A673 (cell line): ENCODE results near the gene LRRC51. TPM values are rescaled to one million over a fixed set of nuclear protein-coding genes. Genes with fewer than 3 reads are reported as not detected.

Experiments used
- BruUV-seq: library from RNA; stranded (reverse); fragments of 400-500 nt; replicated peaks from 2 replicates; lab custom pipeline; 2021; lab: Mats Ljungman, UMichigan
- CTCF ChIA-PET: fragments of 300-600 bp; sonication (Branson Sonifier 250); formaldehyde crosslinking; loops from one replicate; lab custom pipeline; 2022; ENCODE audit warnings: antibody characterized with exemption; lab: Charles Lee
- POLR2A ChIA-PET: fragments of 300-600 bp; sonication (Branson Sonifier 250); formaldehyde crosslinking; loops from one replicate; lab custom pipeline; 2022; ENCODE audit warnings: antibody characterized with exemption; ENCODE audit not compliant: low non-redundant PET; lab: Charles Lee
- DNase-seq: peaks from one replicate; pipeline ENCODE4 v3.0.0-alpha.2; 2015; ENCODE audit warnings: low spot score
- H3K27ac ChIP-seq: fragments of 200-600 bp; sonication (generic); 2 replicates; pipeline ENCODE4 v1.5.1; 2016; ENCODE audit warnings: mixed run types, low read depth, mild to moderate bottlenecking, mixed read lengths, antibody characterized with exemption, low read length; ENCODE audit not compliant: poor library complexity, severe bottlenecking
- H3K27me3 ChIP-seq: fragments of 200-600 bp; sonication (generic); replicated peaks from 2 replicates; pipeline ENCODE4 v1.6.1; 2017; ENCODE audit warnings: mixed run types, low read depth, mild to moderate bottlenecking, mixed read lengths, antibody characterized with exemption, low read length; ENCODE audit not compliant: insufficient read depth, poor library complexity
- H3K36me3 ChIP-seq: fragments of 200-600 bp; sonication (generic); 2 replicates; pipeline ENCODE4 v1.6.1; 2016; ENCODE audit warnings: mixed run types, mild to moderate bottlenecking, mixed read lengths, antibody characterized with exemption, low read length; ENCODE audit not compliant: insufficient read depth, poor library complexity, severe bottlenecking
- H3K4me1 ChIP-seq: fragments of 200-600 bp; sonication (generic); 2 replicates; pipeline ENCODE4 v1.6.1; 2017; ENCODE audit warnings: mixed run types, mild to moderate bottlenecking, mixed read lengths, antibody characterized with exemption, low read length; ENCODE audit not compliant: insufficient read depth, poor library complexity, severe bottlenecking
- H3K4me3 ChIP-seq: fragments of 200-600 bp; sonication (generic); 2 replicates; pipeline ENCODE4 v1.5.1; 2016; ENCODE audit warnings: low read depth, mixed run types, mild to moderate bottlenecking, mixed read lengths, low read length; ENCODE audit not compliant: poor library complexity, severe bottlenecking
- H3K9me3 ChIP-seq: fragments of 200-600 bp; sonication (generic); 2 replicates; pipeline ENCODE4 v1.6.1; 2016; ENCODE audit warnings: mixed run types, low read depth, mild to moderate bottlenecking, mixed read lengths, antibody characterized with exemption, low read length; ENCODE audit not compliant: poor library complexity, severe bottlenecking
- EZH2 ChIP-seq: fragments of 200-600 bp; sonication (generic); IDR thresholded peaks from 2 replicates; pipeline ENCODE4 v1.6.1; 2017; ENCODE audit warnings: borderline replicate concordance, low read depth, mild to moderate bottlenecking, mixed read lengths, antibody characterized with exemption, low read length; ENCODE audit not compliant: poor library complexity, severe bottlenecking
- intact Hi-C: fragments of 100-400 bp; cut with micrococcal nuclease; formaldehyde crosslinking; loops from one replicate; pipeline ENCODE4 v1.10.0; 2022; ENCODE audit not compliant: unreplicated experiment
- total RNA-seq: library from RNA; stranded (reverse); gene quantifications from 2 replicates; pipeline ENCODE4 v1.2.3, GENCODE V29; 2021
- TF ChIP-seq, protein P1 (sequence below): fragments of 300-800, 200-600 bp; sonication (generic); conservative IDR thresholded peaks from 2 replicates; pipeline ENCODE4 v1.5.1; 2017; ENCODE audit warnings: low read depth, mild to moderate bottlenecking, antibody characterized with exemption, low read length, moderate library complexity, mixed read lengths

LRRC51 gene
- total RNA-seq, 1 experiment from 2014 or later, result 13.9 TPM

DNA sequence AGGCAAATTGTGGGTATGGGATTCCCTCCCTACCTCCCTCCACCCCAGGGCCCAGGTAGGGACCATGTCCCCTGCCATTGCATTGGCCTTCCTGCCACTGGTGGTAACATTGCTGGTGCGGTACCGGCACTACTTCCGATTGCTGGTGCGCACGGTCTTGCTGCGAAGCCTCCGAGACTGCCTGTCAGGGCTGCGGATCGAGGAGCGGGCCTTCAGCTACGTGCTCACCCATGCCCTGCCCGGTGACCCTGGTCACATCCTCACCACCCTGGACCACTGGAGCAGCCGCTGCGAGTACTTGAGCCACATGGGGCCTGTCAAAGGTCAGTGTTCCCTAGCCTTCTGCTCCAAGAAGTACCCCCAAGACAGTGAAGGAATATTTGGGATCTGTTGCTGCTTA is 25.2 kb downstream of the LRRC51 start, which contains the start of gene TOMT:
TOMT (plus strand) TSS at position 37 of the 400 bp plus-strand sequence; CDS start at position 65, 28 bp downstream.
- H3K9me3 ChIP-seq, result no peaks in the 10 kb centered on the region
- TF ChIP-seq EZH2, result no peak
- TF ChIP-seq, protein P1, sequence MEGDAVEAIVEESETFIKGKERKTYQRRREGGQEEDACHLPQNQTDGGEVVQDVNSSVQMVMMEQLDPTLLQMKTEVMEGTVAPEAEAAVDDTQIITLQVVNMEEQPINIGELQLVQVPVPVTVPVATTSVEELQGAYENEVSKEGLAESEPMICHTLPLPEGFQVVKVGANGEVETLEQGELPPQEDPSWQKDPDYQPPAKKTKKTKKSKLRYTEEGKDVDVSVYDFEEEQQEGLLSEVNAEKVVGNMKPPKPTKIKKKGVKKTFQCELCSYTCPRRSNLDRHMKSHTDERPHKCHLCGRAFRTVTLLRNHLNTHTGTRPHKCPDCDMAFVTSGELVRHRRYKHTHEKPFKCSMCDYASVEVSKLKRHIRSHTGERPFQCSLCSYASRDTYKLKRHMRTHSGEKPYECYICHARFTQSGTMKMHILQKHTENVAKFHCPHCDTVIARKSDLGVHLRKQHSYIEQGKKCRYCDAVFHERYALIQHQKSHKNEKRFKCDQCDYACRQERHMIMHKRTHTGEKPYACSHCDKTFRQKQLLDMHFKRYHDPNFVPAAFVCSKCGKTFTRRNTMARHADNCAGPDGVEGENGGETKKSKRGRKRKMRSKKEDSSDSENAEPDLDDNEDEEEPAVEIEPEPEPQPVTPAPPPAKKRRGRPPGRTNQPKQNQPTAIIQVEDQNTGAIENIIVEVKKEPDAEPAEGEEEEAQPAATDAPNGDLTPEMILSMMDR, result no peak
- H3K36me3 ChIP-seq, result no peaks in the 10 kb centered on the region
- intact Hi-C loops, result no loop called here
- no peaks in the 10 kb centered on the region for H3K27me3 ChIP-seq
- peaks cover 14% of the 10 kb centered on the region for H3K4me1 ChIP-seq
- CTCF ChIA-PET, result no interaction called here
- H3K4me3 ChIP-seq, result no peak within 1 kb of the TSS
- BruUV-seq, result no TSS peak
- no peak within 1 kb of the TSS for H3K27ac ChIP-seq
- no peak for DNase-seq
- POLR2A ChIA-PET, result no interaction called here

GRCh38 chr11:72111300-72112142 is 30.9 kb downstream of the LRRC51 start:
- DNase-seq, result no peak
- Histone ChIP-seq H3K4me3 (peak overlapping the region; percentile 56), H3K36me3 (no peaks in the 10 kb centered on the region), H3K27ac (peak overlapping the region; percentile 99), H3K4me1 (peaks cover 10% of the 10 kb centered on the region), H3K9me3 (no peaks in the 10 kb centered on the region), H3K27me3 (no peaks in the 10 kb centered on the region)
- intact Hi-C loops, result loop anchor here (1.0 to 5.0 kb wide), 3 partner anchors 8 to 111 kb away; partner anchors contain the start of genes INPPL1, LAMTOR1, LRRC51 and NUMA1
- no peak for TF ChIP-seq EZH2
- TF ChIP-seq, protein P1, result no peak
- POLR2A ChIA-PET, result no interaction called here
- CTCF ChIA-PET, result no interaction called here
- TSS peak; percentile 90 for BruUV-seq

- DNase-seq, result peak; percentile 100
- Histone ChIP-seq H3K9me3 (no peaks in the 10 kb centered on the region), H3K36me3 (no peaks in the 10 kb centered on the region), H3K27ac (peak within 1 kb of the TSS; percentile 99), H3K27me3 (no peaks in the 10 kb centered on the region), H3K4me3 (peak within 1 kb of the TSS; percentile 56), H3K4me1 (peaks cover 10% of the 10 kb centered on the region)
- no TSS peak for BruUV-seq
- ChIA-PET CTCF (no interaction called here), POLR2A (interaction anchor here (0.6 kb wide), 1 partner anchor 33 kb away, joined by 4 read pairs; no protein-coding TSS in a partner anchor)
- no peak for TF ChIP-seq EZH2
- TF ChIP-seq, protein P1, result no peak
- intact Hi-C loops, result loop anchor here (1.0 to 5.0 kb wide), 3 partner anchors 9 to 110 kb away; partner anchors contain the start of genes INPPL1, LAMTOR1, LRRC51 and NUMA1
Measured at GRCh38 chr11:72112143-72112977, 31.7 kb downstream of the LRRC51 start, which contains the start of gene ANAPC15. TSS of gene ANAPC15 (minus strand) at chr11:72112695. CDS start at chr11:72111276, 1,419 bp downstream.
